ENCODE data around the gene MED13L. TPM values are rescaled to one million over a fixed set of nuclear protein-coding genes. Genes with fewer than 3 reads are reported as not detected.

The MED13L gene
- total and polyA plus RNA-seq, 2 donors (not counting 3 experiments of a cell fraction or from before 2014, with no cell fraction given) = 27.4 to 93.6 TPM

- no TSS peak for BruUV-seq (replicated peaks)
- Histone ChIP-seq H3K4me2 (ENCODE audit: insufficient read depth, low read length) (no peak overlapping the region), H3K36me3 (ENCODE audit: control insufficient read depth in 2 of 2, extremely low read depth in 1 of 2, insufficient read depth in 2 of 2, low read length in 2 of 2) (peaks cover 9 to 16% of the 10 kb centered on the region in 2 experiments), H3K9ac (replicated peaks; ENCODE audit: extremely low read depth, insufficient read depth, low read length) (no peak overlapping the region), H3K27ac (ENCODE audit: insufficient read depth, low read depth, low read length) (no peak overlapping the region), H3K4me1 (ENCODE audit: control insufficient read depth, extremely low read depth, insufficient read depth, low read length) (no peaks in the 10 kb centered on the region), H4K20me1 (replicated peaks; ENCODE audit: control insufficient read depth, extremely low read depth, insufficient read depth, low read length) (no peaks in the 10 kb centered on the region), H3K79me2 (ENCODE audit: control insufficient read depth, insufficient read depth, low read length) (no peaks in the 10 kb centered on the region), H2AFZ (ENCODE audit: low read depth, low read length) (no peak overlapping the region), H3K9me3 (replicated peaks; ENCODE audit: control insufficient read depth, insufficient read depth, low read length) (no peaks in the 10 kb centered on the region), H3K9me1 (replicated peaks; ENCODE audit: control insufficient read depth, extremely low read depth, insufficient read depth, low read length) (no peaks in the 10 kb centered on the region), H3K4me3 (replicated peaks in 1 of 3; ENCODE audit: insufficient read depth in 1 of 3, low read depth in 1 of 3, low read length in 3 of 3) (no peak overlapping the region), H3K27me3 (ENCODE audit: control insufficient read depth in 2 of 2, insufficient read depth in 2 of 2, low read length in 2 of 2) (no peaks in the 10 kb centered on the region)
- no peak for FAIRE-seq
- TF ChIP-seq POLR2A (IDR thresholded peaks at IDR 0.05; ENCODE audit: low read depth, low read length) (no peak), MAX (IDR thresholded peaks at IDR 0.05; ENCODE audit: insufficient read depth, insufficient read length) (no peak), EZH2 (IDR thresholded peaks at IDR 0.05; ENCODE audit: borderline replicate concordance, low read depth, low read length, severe bottlenecking) (no peak), CTCF (IDR thresholded peaks at IDR 0.05; ENCODE audit: extremely low read depth in 1 of 2, insufficient read depth in 1 of 2, low read depth in 1 of 2, low read length in 2 of 2) (no peak), GATA2 (IDR thresholded peaks at IDR 0.05; ENCODE audit: insufficient read depth, insufficient read length, low read depth, low read length) (no peak), FOS (IDR thresholded peaks at IDR 0.05; ENCODE audit: borderline replicate concordance, insufficient read depth, low read length) (no peak), JUN (IDR thresholded peaks at IDR 0.05; ENCODE audit: borderline replicate concordance, insufficient read depth, insufficient read length, low read depth) (no peak), MYC (IDR thresholded peaks at IDR 0.05; ENCODE audit: low read depth, low read length) (no peak), POLR2AphosphoS5 (IDR thresholded peaks at IDR 0.05; ENCODE audit: insufficient read depth, low read depth, low read length) (no peak)
- dilution Hi-C loops (cut with MboI; ENCODE audit: extremely low pct_ligation_motif_present, low sequenced_read_pairs) = no loop called here
- POLR2A ChIA-PET = no interaction called here
- CTCF ChIA-PET = interaction anchor here (0.9 to 1.8 kb wide), 3 partner anchors 8 to 588 kb away, joined by 3 to 5 read pairs (median 3); no protein-coding TSS in a partner anchor
- intact Hi-C loops (cut with micrococcal nuclease) = no loop called here
- no peak for DNase-seq (ENCODE audit: low read depth, low spot score)
Observed at GRCh38 chr12:116011217-116011616, 266.3 kb downstream of the MED13L start.
